LNCaP clone FGC (cell line): ENCODE data around the gene SCAF8.
"Not testable (repeated sequence)": the region's sequence is repeated elsewhere in the genome, so short reads cannot be mapped to it uniquely, and the experiment has no call there.

Source experiments
- DNase-seq: peaks from one replicate; pipeline ENCODE4 v3.0.0-alpha.2; 2011; ENCODE audit warnings: low read depth
- H3K4me3 ChIP-seq: 2 replicates; pipeline ENCODE4 v1.5.1; 2011; ENCODE audit warnings: mild to moderate bottlenecking, low read depth, low read length, control low read depth
- TF ChIP-seq, protein P1 (sequence below): IDR thresholded peaks from 2 replicates; pipeline ENCODE4 v1.5.1; 2012; ENCODE audit warnings: mild to moderate bottlenecking; ENCODE audit not compliant: control insufficient read depth, insufficient read depth; ENCODE audit errors: extremely low read depth

The SCAF8 gene

GRCh38 chr6:154703124-154703523 is 30.1 kb upstream of the SCAF8 start:
- no peak for DNase-seq
- TF ChIP-seq, protein P1, sequence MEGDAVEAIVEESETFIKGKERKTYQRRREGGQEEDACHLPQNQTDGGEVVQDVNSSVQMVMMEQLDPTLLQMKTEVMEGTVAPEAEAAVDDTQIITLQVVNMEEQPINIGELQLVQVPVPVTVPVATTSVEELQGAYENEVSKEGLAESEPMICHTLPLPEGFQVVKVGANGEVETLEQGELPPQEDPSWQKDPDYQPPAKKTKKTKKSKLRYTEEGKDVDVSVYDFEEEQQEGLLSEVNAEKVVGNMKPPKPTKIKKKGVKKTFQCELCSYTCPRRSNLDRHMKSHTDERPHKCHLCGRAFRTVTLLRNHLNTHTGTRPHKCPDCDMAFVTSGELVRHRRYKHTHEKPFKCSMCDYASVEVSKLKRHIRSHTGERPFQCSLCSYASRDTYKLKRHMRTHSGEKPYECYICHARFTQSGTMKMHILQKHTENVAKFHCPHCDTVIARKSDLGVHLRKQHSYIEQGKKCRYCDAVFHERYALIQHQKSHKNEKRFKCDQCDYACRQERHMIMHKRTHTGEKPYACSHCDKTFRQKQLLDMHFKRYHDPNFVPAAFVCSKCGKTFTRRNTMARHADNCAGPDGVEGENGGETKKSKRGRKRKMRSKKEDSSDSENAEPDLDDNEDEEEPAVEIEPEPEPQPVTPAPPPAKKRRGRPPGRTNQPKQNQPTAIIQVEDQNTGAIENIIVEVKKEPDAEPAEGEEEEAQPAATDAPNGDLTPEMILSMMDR = no peak
- H3K4me3 ChIP-seq = no peak overlapping the region

- DNase-seq = no peak
- TF ChIP-seq, protein P1 = no peak
- no peak overlapping the region for H3K4me3 ChIP-seq
Measured at GRCh38 chr6:154705471-154706113, 27.6 kb upstream of the SCAF8 start.

GRCh38 chr6:154706389-154706788 is 26.8 kb upstream of the SCAF8 start:
- H3K4me3 ChIP-seq = no peak overlapping the region
- DNase-seq = no peak
- TF ChIP-seq, protein P1 = no peak

GRCh38 chr6:154709621-154710020 is 23.6 kb upstream of the SCAF8 start:
- no peak overlapping the region for H3K4me3 ChIP-seq
- no peak for DNase-seq
- TF ChIP-seq, protein P1 = no peak

DNA sequence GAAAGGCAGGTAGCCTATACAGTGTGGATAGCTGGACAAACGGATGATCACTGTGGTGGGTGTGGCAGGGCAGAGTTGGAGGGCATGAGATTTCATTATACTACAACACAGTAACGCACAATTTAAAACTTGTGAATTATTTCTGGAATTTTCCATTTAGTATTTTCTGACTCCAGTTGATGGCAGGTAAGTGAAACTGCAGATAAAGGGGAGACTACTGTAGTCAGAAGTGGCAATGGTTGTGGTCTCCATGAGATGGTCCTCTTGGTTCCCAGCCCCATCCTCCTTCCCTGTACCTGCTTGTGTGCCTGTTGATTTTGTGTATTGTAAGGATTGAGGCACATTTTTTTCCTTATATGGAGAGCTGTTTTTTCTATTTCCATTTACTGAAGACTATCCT is 22.5 kb upstream of the SCAF8 start:
- TF ChIP-seq, protein P1 = no peak
- no peak overlapping the region for H3K4me3 ChIP-seq
- no peak for DNase-seq

- DNase-seq = no peak
- TF ChIP-seq, protein P1 = no peak
- no peak overlapping the region for H3K4me3 ChIP-seq
Measured at GRCh38 chr6:154715446-154715845, 17.8 kb upstream of the SCAF8 start.

DNA sequence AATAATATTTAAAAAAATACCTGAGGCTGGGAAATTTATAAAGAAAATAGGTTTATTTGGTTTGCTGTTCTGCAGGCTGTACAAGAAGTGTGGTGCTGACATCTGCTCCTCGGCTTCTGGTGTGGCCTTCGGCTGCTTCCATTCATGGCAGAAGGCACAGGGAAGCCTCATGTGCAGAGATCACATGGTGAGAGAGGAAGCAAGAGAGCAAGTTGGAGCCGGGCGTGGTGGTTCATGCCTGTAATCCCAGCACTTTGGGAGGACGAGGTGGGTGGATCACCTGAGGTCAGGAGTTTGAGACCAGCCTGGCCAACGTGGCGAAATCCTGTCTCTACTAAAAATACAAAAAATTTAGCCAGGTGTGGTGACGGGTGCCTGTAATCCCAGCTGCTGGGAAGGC is 16.9 kb upstream of the SCAF8 start:
- not testable (repeated sequence) for H3K4me3 ChIP-seq, DNase-seq
